ENCODE data around the gene OTOGL. TPM values are rescaled to one million over a fixed set of nuclear protein-coding genes. Genes with fewer than 3 reads are reported as not detected.
"Not testable (repeated sequence)": the region's sequence is repeated elsewhere in the genome, so short reads cannot be mapped to it uniquely, and the experiment has no call there.

The OTOGL gene
- polyA plus RNA-seq, 1 donor, result 0.38 TPM

GRCh38 chr12:80273144-80273543, 173.8 kb downstream of the OTOGL start:
- no peak for DNase-seq (ENCODE audit: low read depth)

GRCh38 chr12:80277732-80278131, 178.4 kb downstream of the OTOGL start:
- DNase-seq (ENCODE audit: low read depth), result no peak

GRCh38 chr12:80282226-80282625, 182.9 kb downstream of the OTOGL start:
- no peak for DNase-seq (ENCODE audit: low read depth)

GRCh38 chr12:80282761-80283160, 183.4 kb downstream of the OTOGL start:
- DNase-seq (ENCODE audit: low read depth), result no peak

- no peak for DNase-seq (ENCODE audit: low read depth)
Measured at GRCh38 chr12:80291108-80291754, 191.9 kb downstream of the OTOGL start.

GRCh38 chr12:80293347-80293746, 194.0 kb downstream of the OTOGL start:
- no peak for DNase-seq (ENCODE audit: low read depth)

- DNase-seq (ENCODE audit: low read depth), result no peak
Measured at GRCh38 chr12:80293759-80294158, 194.4 kb downstream of the OTOGL start.

GRCh38 chr12:80299219-80299618, 199.9 kb downstream of the OTOGL start:
- DNase-seq (ENCODE audit: low read depth), result no peak

GRCh38 chr12:80299976-80300375, 200.6 kb downstream of the OTOGL start:
- no peak for DNase-seq (ENCODE audit: low read depth)

- DNase-seq (ENCODE audit: low read depth), result not testable (repeated sequence)
Measured at GRCh38 chr12:80307436-80307835, 208.1 kb downstream of the OTOGL start.

- no peak for DNase-seq (ENCODE audit: low read depth)
Measured at GRCh38 chr12:80313209-80313608, 213.9 kb downstream of the OTOGL start.

GRCh38 chr12:80314741-80315140, 215.4 kb downstream of the OTOGL start:
- no peak for DNase-seq (ENCODE audit: low read depth)

GRCh38 chr12:80316222-80316621, 216.9 kb downstream of the OTOGL start:
- no peak for DNase-seq (ENCODE audit: low read depth)

GRCh38 chr12:80317307-80317706, 218.0 kb downstream of the OTOGL start:
- DNase-seq (ENCODE audit: low read depth), result no peak

- DNase-seq (ENCODE audit: low read depth), result no peak
Measured at GRCh38 chr12:80317899-80318298, 218.6 kb downstream of the OTOGL start.

- DNase-seq (ENCODE audit: low read depth), result no peak
Measured at GRCh38 chr12:80320121-80320678, 220.9 kb downstream of the OTOGL start.

- DNase-seq (ENCODE audit: low read depth), result no peak
Measured at GRCh38 chr12:80321653-80322052, 222.3 kb downstream of the OTOGL start.

GRCh38 chr12:80325167-80325959, 226.0 kb downstream of the OTOGL start:
- no peak for DNase-seq (ENCODE audit: low read depth)

GRCh38 chr12:80332827-80333226, 233.5 kb downstream of the OTOGL start:
- no peak for DNase-seq (ENCODE audit: low read depth)

GRCh38 chr12:80352474-80352873, 253.1 kb downstream of the OTOGL start:
- DNase-seq (ENCODE audit: low read depth), result no peak

- DNase-seq (ENCODE audit: low read depth), result no peak
Measured at GRCh38 chr12:80353254-80353653, 253.9 kb downstream of the OTOGL start.

- DNase-seq (ENCODE audit: low read depth), result no peak
Measured at GRCh38 chr12:80356097-80356496, 256.8 kb downstream of the OTOGL start.

GRCh38 chr12:80359703-80360102, 260.4 kb downstream of the OTOGL start:
- DNase-seq (ENCODE audit: low read depth), result no peak
